B cell (primary cell): ENCODE data around the gene ZNRF2.

Source experiments
- CTCF ChIP-seq: fragments of 200-600 bp; IDR thresholded peaks from one replicate; pipeline ENCODE4 v1.8.0; 2022; ENCODE audit warnings: antibody characterized with exemption, mild to moderate bottlenecking
- EZH2 ChIP-seq: IDR thresholded peaks from 2 replicates; pipeline ENCODE4 v1.6.1; 2012; ENCODE audit warnings: borderline replicate concordance, low read depth, mild to moderate bottlenecking, moderate library complexity, low read length; ENCODE audit not compliant: insufficient read depth, poor library complexity, severe bottlenecking

- TF ChIP-seq CTCF (no peak), EZH2 (no peak)
These were observed 21.2 kb upstream of the ZNRF2 start for GRCh38 chr7:30263090-30263710.
